ENCODE results near the gene GNG7.
"Not testable (repeated sequence)": the region's sequence is repeated elsewhere in the genome, so short reads cannot be mapped to it uniquely, and the experiment has no call there.

The GNG7 gene

DNA sequence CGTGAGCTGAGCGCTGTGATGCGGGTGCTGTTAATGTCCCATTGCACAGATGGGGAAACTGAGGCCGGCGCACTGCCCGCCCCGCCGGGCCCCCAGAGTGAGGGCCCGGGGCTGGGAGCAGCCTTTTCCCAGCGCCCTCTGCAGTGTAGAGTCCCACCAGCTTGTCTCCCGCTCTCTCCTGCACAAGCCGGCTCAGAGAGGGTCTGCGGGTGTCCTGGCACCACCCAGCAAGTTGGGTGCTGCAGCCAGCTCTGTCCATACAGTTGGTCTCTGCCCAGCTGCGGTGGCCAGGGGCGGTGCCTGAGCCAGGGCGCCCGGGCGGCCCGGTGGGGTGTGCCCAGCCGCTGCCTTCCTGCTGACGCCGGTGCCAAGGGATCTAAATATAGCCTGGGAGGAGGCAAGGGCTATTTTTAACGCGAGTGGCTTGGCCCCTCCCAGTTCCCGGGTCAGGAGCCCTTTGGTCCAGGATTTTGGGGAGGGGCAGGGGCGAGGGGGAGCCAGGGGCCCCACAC lies 207.3 kb downstream of the GNG7 start:
- H3K9me3 Mint-ChIP-seq, result no peaks in the 10 kb centered on the region
- H3K4me1 Mint-ChIP-seq (ENCODE audit: low read depth), result peaks cover 19% of the 10 kb centered on the region
- peaks cover 1% of the 10 kb centered on the region for H3K36me3 Mint-ChIP-seq (ENCODE audit: low read depth)
- no peak overlapping the region for H3K27ac Mint-ChIP-seq
- no peak overlapping the region for H3K4me3 Mint-ChIP-seq
- peaks cover 31% of the 10 kb centered on the region for H3K27me3 Mint-ChIP-seq (ENCODE audit: low read depth)

DNA sequence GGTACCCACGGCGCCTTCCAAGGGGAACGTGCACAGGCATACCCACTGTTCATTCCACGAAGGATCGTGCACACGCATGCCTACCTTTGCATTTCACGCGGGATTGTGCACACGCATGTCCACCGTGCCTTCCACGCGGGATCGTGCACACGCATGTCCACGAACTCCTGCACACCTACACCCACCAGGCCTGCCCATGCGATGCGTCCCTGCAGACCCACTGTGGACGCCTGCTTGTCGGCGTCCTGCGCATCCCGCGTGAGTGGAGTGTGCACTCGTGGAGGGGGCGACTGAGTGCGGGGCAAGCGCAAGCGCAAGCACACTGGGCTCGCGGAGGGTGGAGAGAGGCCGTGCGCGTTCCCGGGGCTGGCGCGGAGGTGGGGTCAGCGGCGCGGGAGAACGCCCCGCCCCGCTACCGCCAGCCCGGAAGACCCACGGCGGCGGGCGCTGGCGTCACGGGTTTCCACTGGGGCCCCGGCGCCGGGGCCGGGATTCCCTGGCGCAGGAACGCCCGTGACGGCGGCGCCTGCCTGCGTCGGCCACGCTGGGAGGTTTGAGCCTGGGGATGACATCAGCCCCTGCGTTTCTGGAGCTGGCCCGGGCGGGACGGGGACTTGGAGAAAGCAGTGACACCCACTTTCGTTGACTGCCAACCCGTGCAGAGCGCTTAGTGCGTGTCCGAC lies 207.9 kb downstream of the GNG7 start:
- Mint-ChIP-seq H3K4me3 (peak overlapping the region; percentile 72), H3K9me3 (no peaks in the 10 kb centered on the region), H3K4me1 (ENCODE audit: low read depth) (peaks cover 22% of the 10 kb centered on the region), H3K27me3 (ENCODE audit: low read depth) (peaks cover 37% of the 10 kb centered on the region), H3K27ac (no peak overlapping the region), H3K36me3 (ENCODE audit: low read depth) (peaks cover 1% of the 10 kb centered on the region)

GRCh38 chr19:2494084-2494446 lies 208.4 kb downstream of the GNG7 start:
- Mint-ChIP-seq H3K27ac (no peak overlapping the region), H3K9me3 (no peaks in the 10 kb centered on the region), H3K36me3 (ENCODE audit: low read depth) (peaks cover 1% of the 10 kb centered on the region), H3K27me3 (ENCODE audit: low read depth) (peaks cover 40% of the 10 kb centered on the region), H3K4me1 (ENCODE audit: low read depth) (peaks cover 22% of the 10 kb centered on the region), H3K4me3 (peak overlapping the region; percentile 51)

DNA sequence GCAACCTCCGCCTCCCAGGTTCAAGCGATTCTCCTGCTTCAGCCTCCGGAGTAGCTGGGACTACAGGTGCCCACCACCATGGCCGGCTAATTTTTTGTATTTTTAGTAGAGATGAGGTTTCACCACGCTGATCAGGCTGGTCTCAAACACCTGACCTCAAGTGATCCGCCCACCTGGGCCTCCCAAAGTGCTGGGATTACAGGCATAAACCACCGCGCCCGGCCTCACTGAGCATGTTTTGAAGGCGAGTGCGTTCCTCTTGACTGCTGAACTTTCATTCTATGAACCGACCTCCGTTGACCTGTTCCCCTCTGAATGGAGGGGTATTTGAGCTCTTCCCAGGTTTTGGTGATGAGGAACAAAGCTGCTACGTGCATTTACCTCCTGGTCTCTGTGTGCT lies 209.0 kb downstream of the GNG7 start:
- not testable (repeated sequence) for H3K27ac Mint-ChIP-seq, H3K4me3 Mint-ChIP-seq
- peaks cover 24% of the 10 kb centered on the region for H3K4me1 Mint-ChIP-seq (ENCODE audit: low read depth)

GRCh38 chr19:2492870-2493269 lies 209.6 kb downstream of the GNG7 start:
- Mint-ChIP-seq H3K9me3 (no peaks in the 10 kb centered on the region), H3K27ac (no peak overlapping the region), H3K4me3 (no peak overlapping the region), H3K36me3 (ENCODE audit: low read depth) (peaks cover 1% of the 10 kb centered on the region), H3K4me1 (ENCODE audit: low read depth) (peaks cover 24% of the 10 kb centered on the region), H3K27me3 (ENCODE audit: low read depth) (peaks cover 47% of the 10 kb centered on the region)

More for the DNA sequence above, 209.0 kb downstream of the GNG7 start:
- peaks cover 44% of the 10 kb centered on the region for H3K27me3 Mint-ChIP-seq (ENCODE audit: low read depth)
- H3K9me3 Mint-ChIP-seq; H3K36me3 Mint-ChIP-seq (ENCODE audit: low read depth): not testable (repeated sequence)

- Mint-ChIP-seq H3K27ac (no peak overlapping the region), H3K4me3 (no peak overlapping the region), H3K9me3 (no peaks in the 10 kb centered on the region), H3K36me3 (ENCODE audit: low read depth) (peaks cover 1% of the 10 kb centered on the region), H3K27me3 (ENCODE audit: low read depth) (peaks cover 55% of the 10 kb centered on the region), H3K4me1 (ENCODE audit: low read depth) (peaks cover 22% of the 10 kb centered on the region)
Observed at GRCh38 chr19:2491130-2491801, 211.2 kb downstream of the GNG7 start.

DNA sequence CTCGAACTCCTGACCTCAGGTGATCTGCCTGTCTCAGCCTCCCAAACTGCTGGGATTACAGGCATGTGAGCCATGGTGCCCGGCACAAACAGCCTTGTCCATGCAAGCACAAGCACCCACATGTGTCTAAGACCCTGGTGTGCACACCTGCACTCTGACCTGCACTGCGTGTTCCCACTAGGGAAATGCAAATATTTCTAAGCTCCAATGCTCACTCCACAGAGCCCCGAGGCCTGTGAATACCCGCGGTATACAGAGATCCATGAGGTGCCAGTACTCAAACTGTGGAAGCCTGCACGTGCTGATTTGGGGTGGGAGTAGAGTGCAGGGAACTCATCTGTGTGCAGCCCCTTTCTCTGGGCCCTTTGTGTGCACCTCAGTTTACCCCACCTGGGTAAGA lies 211.8 kb downstream of the GNG7 start:
- Mint-ChIP-seq H3K27ac (no peak overlapping the region), H3K9me3 (no peaks in the 10 kb centered on the region), H3K4me3 (no peak overlapping the region), H3K27me3 (ENCODE audit: low read depth) (peaks cover 58% of the 10 kb centered on the region), H3K4me1 (ENCODE audit: low read depth) (peaks cover 17% of the 10 kb centered on the region), H3K36me3 (ENCODE audit: low read depth) (peaks cover 1% of the 10 kb centered on the region)

DNA sequence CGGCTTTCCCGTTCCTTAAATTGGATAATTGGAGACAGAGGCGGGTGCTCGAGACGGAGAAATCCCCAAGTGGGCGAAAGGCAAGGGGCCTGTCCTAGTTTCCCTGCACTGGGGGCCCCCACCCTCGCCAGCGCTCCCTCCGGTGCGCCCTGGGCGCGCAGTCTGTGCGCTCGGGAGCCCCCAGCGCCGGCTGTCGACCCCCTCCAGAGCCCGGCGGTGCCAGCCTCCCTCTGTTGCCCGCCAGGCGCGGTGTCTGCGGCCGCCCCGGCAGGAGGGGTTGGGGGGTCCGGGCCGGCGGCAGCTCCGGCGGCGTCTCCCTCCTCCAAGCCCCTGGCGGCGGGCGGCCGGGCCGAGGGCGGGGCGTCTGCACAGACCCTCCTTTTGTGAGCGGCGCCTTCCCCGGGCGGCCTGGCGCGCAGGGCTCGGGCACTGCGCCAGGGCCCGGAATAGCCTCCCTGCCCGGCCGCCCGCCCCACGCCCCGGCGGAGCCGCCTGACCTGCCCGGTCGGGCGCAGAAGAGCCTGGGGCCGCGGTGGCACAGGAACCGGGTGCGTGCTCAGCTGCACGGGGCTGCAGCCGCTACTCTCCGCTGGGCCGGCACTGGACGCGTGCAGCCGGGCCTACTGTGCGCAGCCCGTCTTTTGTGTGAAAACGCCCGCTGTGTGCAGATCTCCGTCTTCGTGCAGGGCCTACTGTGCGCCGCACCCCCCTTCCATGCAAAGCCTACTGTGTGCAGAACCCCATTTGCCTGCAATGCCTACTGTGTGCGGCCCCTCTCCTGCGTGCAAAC lies 213.4 kb downstream of the GNG7 start:
- H3K9me3 Mint-ChIP-seq, result no peaks in the 10 kb centered on the region
- peaks cover 14% of the 10 kb centered on the region for H3K4me1 Mint-ChIP-seq (ENCODE audit: low read depth)
- H3K27ac Mint-ChIP-seq, result no peak overlapping the region
- H3K4me3 Mint-ChIP-seq, result peak overlapping the region; percentile 54
- H3K27me3 Mint-ChIP-seq (ENCODE audit: low read depth), result peaks cover 54% of the 10 kb centered on the region
- peaks cover 1% of the 10 kb centered on the region for H3K36me3 Mint-ChIP-seq (ENCODE audit: low read depth)

- H3K4me3 Mint-ChIP-seq, result no peak overlapping the region
- H3K4me1 Mint-ChIP-seq (ENCODE audit: low read depth), result peaks cover 14% of the 10 kb centered on the region
- H3K27me3 Mint-ChIP-seq (ENCODE audit: low read depth), result peaks cover 48% of the 10 kb centered on the region
- peaks cover 1% of the 10 kb centered on the region for H3K36me3 Mint-ChIP-seq (ENCODE audit: low read depth)
- no peak overlapping the region for H3K27ac Mint-ChIP-seq
- H3K9me3 Mint-ChIP-seq, result peaks cover 4% of the 10 kb centered on the region
Observed at GRCh38 chr19:2488405-2488941, 214.0 kb downstream of the GNG7 start.

DNA sequence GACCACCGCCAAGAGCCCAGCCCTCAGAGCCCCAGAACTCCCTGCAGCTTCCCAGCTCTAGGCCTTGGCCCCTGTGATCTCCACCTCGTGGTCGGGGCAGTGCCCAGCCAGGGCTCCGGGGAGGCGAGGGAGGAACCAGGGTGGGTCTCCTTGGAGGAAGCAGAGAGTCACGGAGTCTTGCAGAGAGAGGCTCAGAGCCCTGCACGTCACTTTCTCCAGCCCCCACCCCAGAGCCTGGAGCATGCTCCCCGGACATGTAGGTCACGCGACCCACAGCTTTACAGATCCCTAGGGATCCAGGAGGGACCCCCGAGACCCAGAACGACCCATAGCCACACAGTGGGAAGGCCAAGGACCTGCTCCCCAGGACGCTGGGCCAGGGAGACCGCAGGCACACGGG lies 214.7 kb downstream of the GNG7 start:
- Mint-ChIP-seq H3K36me3 (ENCODE audit: low read depth) (peaks cover 1% of the 10 kb centered on the region), H3K4me3 (no peak overlapping the region), H3K27me3 (ENCODE audit: low read depth) (peaks cover 45% of the 10 kb centered on the region), H3K4me1 (ENCODE audit: low read depth) (peaks cover 14% of the 10 kb centered on the region), H3K27ac (no peak overlapping the region), H3K9me3 (peaks cover 4% of the 10 kb centered on the region)

- Mint-ChIP-seq H3K4me3 (no peak overlapping the region), H3K4me1 (ENCODE audit: low read depth) (peaks cover 14% of the 10 kb centered on the region), H3K27me3 (ENCODE audit: low read depth) (peaks cover 40% of the 10 kb centered on the region), H3K9me3 (peaks cover 8% of the 10 kb centered on the region), H3K27ac (no peak overlapping the region), H3K36me3 (ENCODE audit: low read depth) (peaks cover 4% of the 10 kb centered on the region)
Observed at GRCh38 chr19:2487090-2487489, 215.4 kb downstream of the GNG7 start.

- Mint-ChIP-seq H3K27me3 (ENCODE audit: low read depth) (peaks cover 28% of the 10 kb centered on the region), H3K36me3 (ENCODE audit: low read depth) (peaks cover 3% of the 10 kb centered on the region), H3K4me1 (ENCODE audit: low read depth) (peaks cover 8% of the 10 kb centered on the region), H3K9me3 (peaks cover 8% of the 10 kb centered on the region), H3K27ac (no peak overlapping the region), H3K4me3 (no peak overlapping the region)
Observed at GRCh38 chr19:2485428-2485827, 217.1 kb downstream of the GNG7 start.

- Mint-ChIP-seq H3K36me3 (ENCODE audit: low read depth) (peaks cover 3% of the 10 kb centered on the region), H3K4me3 (no peak overlapping the region), H3K4me1 (ENCODE audit: low read depth) (peaks cover 10% of the 10 kb centered on the region), H3K9me3 (peaks cover 8% of the 10 kb centered on the region), H3K27me3 (ENCODE audit: low read depth) (peaks cover 19% of the 10 kb centered on the region), H3K27ac (no peak overlapping the region)
Observed at GRCh38 chr19:2484178-2484937, 218.1 kb downstream of the GNG7 start.

Data from T-helper 1 cell treated with Interleukin-12 subunit alpha and Interleukin-12 subunit beta and Interleukin-4 antibody, amounts not matched to agents 30 μg/mL and 1 μg/mL, for 36 hours (primary cell).